ENCODE results near the gene PLA2G15.
A peak's percentile ranks its signal among the peaks of the same experiment; 100 is the strongest.

Gene PLA2G15

DNA sequence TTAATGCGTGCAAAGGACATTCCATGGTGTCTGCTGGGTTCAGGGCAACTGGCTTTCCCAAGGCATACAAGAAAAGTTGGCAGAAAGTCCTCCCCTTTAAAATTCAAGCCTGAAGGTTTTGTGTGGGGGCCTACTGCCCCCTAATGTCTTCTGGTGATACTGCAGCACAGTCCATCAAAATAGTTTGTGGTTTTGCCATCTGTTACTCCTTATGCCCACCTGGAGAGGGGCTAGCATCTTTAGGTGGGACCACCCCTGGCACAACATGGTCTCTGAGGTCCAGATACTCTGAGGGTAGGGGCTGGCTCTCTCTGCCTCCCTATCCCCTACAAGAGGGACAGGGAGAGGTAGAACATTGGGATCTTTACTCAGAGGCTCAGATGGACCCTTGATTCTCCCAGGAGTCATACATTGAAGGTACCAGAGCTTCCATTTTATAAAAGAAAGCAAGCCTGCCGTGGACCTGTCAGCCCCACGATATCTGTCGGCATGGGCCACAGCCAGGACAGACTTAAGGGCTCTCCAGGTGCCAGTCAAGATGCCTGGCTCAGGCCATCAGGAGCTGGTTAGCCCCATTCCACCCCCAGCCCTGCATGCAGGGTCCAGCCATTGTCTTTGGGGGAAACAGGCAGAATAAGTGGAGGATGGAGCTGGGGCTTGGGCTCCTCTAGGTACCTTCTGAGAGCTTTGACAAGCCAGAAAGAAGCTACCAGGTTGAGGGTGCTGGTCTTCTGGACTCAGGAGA, 15.6 kb upstream of the PLA2G15 start:
- no peak overlapping the region for H3K27ac Mint-ChIP-seq
- DNase-seq (peak in 1 of 2 donors; percentile 60), ATAC-seq (no peak)
- no peaks in the 10 kb centered on the region for H3K27me3 Mint-ChIP-seq
- no peak overlapping the region for H3K4me3 Mint-ChIP-seq
- peaks cover 70% of the 10 kb centered on the region for H3K4me1 Mint-ChIP-seq
- H3K9me3 Mint-ChIP-seq, result no peaks in the 10 kb centered on the region

DNA sequence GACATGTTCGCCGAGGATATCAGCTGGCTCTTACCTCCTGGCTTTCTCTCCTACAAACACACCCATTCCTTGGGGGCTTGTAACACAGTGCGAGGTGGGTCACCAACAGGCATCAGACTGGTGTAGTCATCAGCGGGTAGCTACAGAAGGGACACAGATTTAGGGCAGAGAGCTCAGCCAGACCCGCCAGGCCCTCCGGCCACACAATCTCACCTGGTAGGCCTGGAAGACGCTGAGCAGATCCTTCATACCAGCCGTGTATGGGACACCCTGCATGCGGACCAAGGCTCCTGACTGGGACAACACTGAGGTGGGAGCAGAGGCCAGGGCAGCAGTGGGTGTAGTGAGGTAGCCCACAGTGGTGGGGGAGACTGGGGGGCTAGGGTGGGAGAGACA, 15.0 kb upstream of the PLA2G15 start:
- Mint-ChIP-seq H3K4me1 (peaks cover 74% of the 10 kb centered on the region), H3K27ac (no peak overlapping the region), H3K27me3 (no peaks in the 10 kb centered on the region), H3K4me3 (no peak overlapping the region), H3K9me3 (no peaks in the 10 kb centered on the region)
- no peak for DNase-seq
- ATAC-seq, result no peak

DNA sequence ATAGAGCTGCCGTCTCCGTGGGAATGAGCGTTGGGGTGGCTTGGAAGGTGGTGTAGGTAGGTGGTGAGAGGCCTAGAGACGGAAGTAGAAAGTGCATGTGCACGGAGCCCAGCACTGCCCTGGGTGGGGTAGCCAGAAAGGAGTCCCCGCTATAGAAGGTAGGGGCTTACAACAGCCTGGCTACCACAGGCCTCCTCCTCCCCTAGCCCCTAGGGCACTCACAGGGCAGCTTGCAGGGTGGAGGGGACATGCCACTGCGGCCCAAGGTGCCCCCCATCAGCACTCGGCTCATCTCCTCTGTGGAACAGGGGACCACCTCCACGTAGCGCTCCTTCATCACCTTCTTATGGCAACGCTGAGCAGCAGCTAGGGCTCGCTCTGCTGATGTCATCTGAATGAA, 14.2 kb upstream of the PLA2G15 start:
- ATAC-seq (no peak), DNase-seq (no peak)
- H3K4me3 Mint-ChIP-seq, result no peak overlapping the region
- H3K27me3 Mint-ChIP-seq, result no peaks in the 10 kb centered on the region
- H3K4me1 Mint-ChIP-seq, result peaks cover 72% of the 10 kb centered on the region
- H3K9me3 Mint-ChIP-seq, result no peaks in the 10 kb centered on the region
- H3K27ac Mint-ChIP-seq, result no peak overlapping the region

DNA sequence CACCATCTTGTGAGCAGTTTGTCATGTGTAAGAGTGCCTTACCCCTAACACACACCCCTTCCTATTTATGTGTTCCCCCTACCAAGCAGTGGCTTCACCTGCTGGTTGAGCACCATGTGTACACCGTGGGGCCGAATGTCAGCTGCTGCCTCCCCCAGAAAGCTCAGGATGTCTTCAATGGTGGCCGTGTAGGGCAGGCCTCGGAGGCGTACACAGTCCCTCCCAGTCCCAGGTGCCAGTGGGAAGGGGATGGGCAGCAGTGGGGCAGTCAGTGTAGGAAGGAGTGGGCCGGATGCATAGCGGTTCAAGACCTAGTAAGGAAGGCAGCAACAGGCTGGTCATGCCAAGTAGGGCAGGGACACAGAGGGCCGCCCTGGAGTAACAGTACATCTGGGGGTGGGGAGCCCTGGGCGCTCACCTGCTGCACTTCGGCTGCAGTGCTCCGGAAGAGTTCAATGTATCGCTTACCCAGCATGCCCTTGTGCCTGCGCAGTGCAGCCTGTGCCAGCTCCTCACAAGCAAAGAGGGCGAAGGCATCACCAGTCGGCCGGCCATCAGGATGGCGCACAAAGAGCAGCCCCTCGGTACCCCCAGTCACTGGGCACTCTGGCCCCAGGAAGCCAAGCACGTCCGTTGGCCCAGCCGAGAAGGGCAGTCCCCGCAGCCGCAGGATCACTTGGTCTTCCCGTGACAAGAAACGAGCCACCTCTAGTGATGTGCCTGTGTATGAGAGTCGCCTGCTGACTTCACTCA, 13.6 kb upstream of the PLA2G15 start:
- Mint-ChIP-seq H3K27me3 (no peaks in the 10 kb centered on the region), H3K4me1 (peaks cover 71% of the 10 kb centered on the region), H3K4me3 (no peak overlapping the region), H3K27ac (peak overlapping the region in 1 of 2 donors; percentile 86), H3K9me3 (no peaks in the 10 kb centered on the region)
- DNase-seq, result no peak
- no peak for ATAC-seq

DNA sequence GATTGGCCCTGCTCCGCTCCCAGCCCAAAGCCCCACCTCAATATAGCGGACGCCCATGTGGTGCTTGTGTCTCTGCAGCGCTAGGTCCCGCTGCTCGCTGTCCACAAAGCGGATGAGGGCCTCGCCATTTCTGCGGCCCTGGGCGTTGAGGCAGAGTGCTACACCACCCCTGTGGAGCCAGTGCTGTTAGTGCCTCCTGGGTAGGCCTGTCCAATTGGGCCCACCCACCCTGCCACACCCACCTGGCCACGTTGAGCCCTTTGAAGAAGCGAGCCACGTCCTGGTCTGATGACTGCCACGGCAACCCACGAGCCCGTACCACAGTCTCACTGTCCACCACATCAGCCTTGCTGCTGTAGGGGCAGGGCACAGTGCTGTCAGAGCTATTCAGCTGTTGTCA, 12.8 kb upstream of the PLA2G15 start:
- H3K4me3 Mint-ChIP-seq, result no peak overlapping the region
- ATAC-seq (no peak), DNase-seq (no peak)
- H3K9me3 Mint-ChIP-seq, result no peaks in the 10 kb centered on the region
- no peaks in the 10 kb centered on the region for H3K27me3 Mint-ChIP-seq
- no peak overlapping the region for H3K27ac Mint-ChIP-seq
- peaks cover 71% of the 10 kb centered on the region for H3K4me1 Mint-ChIP-seq

DNA sequence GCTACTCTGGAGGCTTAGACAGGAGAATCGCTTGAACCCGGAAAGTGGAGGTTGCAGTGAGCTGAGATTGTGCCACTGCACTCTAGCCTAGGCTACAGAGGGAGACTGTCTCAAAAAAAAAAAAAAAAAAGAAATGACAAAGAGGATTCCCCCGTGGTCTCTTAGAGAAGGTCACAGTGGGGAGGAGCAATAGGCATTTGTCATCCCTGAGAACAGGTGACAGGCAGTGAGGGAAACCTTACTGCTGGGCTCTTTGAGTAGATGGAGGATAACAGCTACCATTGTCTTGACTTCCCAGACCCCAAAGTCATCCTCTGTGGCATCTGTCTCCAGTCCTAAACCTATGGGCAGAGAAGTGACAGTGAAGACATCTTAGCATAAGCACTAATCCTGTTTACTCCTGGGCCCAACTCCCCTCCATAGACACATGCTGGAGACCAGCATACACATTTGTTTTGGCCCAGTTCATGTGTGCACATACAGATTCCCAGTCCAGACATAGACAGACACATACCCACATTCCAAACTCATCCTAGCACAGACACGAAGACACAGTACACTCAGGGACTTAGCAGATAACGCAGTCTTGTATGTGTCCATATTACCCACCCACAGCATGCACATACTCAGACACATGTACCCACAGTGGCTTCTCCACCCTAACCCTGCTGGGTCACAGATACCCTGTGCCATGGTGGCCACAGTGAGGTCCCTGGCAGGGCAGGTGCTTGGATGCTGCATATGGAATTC, 11.9 kb upstream of the PLA2G15 start:
- Mint-ChIP-seq H3K4me3 (no peak overlapping the region), H3K27ac (peak overlapping the region in 1 of 2 donors; percentile 37), H3K4me1 (peaks cover 70% of the 10 kb centered on the region), H3K27me3 (no peaks in the 10 kb centered on the region), H3K9me3 (no peaks in the 10 kb centered on the region)
- peak in 1 of 2 donors; percentile 37 for DNase-seq
- ATAC-seq, result peak; percentile 41

DNA sequence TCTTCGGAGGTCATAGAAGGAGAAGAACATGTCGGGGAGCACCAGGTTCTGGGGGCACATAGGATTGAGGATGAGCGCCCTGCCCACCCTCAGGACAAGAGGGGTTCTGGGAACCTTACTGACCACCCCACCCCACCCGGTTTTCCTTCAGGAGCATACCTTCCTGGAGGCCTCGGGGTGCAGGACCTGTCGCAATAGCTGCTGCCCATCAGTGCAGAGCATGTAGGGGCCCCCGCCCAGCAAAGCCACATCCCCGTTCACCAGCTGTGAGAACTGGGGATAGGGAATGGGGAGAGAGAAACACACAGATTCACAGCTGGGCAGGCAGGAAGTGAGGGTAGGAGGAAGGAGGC, 11.4 kb upstream of the PLA2G15 start:
- Mint-ChIP-seq H3K9me3 (no peaks in the 10 kb centered on the region), H3K27me3 (no peaks in the 10 kb centered on the region), H3K27ac (peak overlapping the region in 1 of 2 donors; percentile 77), H3K4me3 (no peak overlapping the region), H3K4me1 (peaks cover 69% of the 10 kb centered on the region)
- DNase-seq, result no peak
- ATAC-seq, result no peak

DNA sequence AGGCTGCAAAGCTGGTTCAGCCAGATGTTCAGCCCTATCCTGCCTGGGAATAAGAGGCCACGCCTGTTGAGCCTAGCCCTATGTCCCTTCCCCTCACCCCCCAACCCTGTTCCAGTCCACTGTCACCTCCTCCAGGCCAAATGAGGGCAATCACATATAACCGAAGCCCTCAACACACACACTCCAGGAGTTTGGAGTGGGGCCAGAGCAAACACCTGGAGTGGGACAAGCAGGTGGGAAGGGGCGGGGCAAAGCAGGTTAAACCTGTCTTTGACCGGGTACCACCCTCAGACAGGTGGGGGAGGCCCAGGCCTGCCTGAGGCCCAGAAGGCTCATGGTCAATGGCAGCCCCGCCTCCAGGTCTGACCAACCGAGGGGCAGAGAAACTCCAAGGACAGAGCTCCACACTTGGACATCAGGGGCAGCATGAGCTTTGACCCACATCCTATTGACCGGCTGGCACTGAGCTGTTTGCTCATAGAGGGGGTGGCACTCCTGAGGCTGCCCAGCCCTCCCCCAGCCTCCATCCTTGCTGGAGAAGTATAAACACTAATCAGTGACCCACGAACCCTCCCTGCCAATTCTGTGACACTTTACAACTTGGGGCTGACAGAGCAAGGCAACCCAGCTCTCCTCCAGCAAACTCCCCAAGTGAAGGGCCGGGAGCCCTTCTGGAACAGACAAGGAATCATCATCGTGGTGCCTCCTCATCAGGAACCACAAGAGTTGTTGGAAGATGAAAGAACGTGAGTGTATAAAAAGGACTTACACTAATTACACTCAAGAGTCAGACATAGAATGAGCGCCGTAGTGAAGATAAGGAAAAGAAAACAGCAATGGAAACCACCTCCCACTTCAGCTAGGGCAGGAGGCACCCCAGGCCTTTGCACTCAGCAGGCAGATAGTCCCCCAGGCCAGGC, 10.7 kb upstream of the PLA2G15 start:
- H3K9me3 Mint-ChIP-seq, result no peaks in the 10 kb centered on the region
- H3K4me1 Mint-ChIP-seq, result peaks cover 68% of the 10 kb centered on the region
- DNase-seq (peak in 1 of 2 donors; percentile 14), ATAC-seq (no peak)
- peak overlapping the region in 1 of 2 donors; percentile 77 for H3K27ac Mint-ChIP-seq
- H3K27me3 Mint-ChIP-seq, result no peaks in the 10 kb centered on the region
- H3K4me3 Mint-ChIP-seq, result peak overlapping the region; percentile 5 to 7

DNA sequence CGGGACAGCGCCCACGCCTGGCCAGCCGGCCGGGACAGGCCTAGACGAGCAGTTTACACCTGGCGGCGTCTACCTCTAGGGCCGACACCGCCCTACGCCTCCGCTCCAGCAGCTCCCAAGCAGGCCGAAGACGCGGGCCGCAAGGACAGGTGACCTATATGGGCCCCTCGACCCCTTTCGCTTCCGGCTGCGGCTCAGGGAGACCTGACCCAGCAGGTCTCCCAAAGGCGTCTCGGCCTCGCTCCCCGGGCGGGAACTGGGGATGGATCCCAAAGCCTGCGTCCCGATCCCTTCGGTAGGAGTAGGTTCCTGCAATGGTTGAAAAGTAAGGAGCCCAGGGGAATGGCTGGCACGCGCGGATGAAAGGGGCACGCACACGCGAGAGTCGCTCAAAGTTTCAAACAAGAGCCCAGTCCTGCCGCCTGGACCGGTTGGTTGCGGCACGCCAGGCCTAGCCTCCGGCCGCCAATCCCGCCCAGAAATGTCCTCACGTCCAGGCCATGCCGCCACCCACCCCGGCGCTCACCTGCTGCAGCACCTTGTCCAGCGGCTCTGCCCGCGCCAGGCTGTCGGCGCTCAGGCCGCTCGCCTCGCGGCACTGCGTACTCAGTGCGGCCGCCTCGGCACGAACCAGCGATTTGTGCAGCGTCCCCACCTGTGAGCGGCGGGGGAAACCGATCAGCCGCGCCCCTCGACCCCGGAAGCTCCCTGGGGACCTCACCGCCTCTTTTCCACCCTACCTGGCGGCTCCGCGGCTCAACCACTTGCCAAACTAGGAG, 9.9 kb upstream of the PLA2G15 start:
- ATAC-seq (no peak), DNase-seq (peak in 1 of 2 donors; percentile 14)
- H3K27me3 Mint-ChIP-seq, result no peaks in the 10 kb centered on the region
- H3K27ac Mint-ChIP-seq, result peak overlapping the region in 1 of 2 donors; percentile 68
- no peaks in the 10 kb centered on the region for H3K9me3 Mint-ChIP-seq
- H3K4me3 Mint-ChIP-seq, result peak overlapping the region in 1 of 2 donors; percentile 63
- peaks cover 75% of the 10 kb centered on the region for H3K4me1 Mint-ChIP-seq

DNA sequence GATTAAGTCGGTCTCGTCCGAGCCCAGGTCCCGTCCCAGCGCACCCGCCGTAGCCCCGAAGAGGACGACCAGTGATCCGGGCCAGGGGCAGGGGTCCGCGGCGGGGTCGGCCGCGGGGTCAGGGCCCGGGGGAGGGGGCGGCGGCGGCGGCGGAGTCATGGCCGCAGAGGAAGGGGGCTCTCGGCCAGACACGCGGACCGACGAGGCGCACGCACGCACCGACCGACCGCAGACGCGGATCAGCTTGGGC, 9.4 kb upstream of the PLA2G15 start, which contains the start of gene ESRP2:
Gene ESRP2, minus strand, starts transcription at position 241 of the 250 bp plus-strand sequence. Its CDS starts 82 bp downstream, at position 159.
- Mint-ChIP-seq H3K27ac (peak within 1 kb of the TSS in 1 of 2 donors; percentile 96), H3K4me3 (peak within 1 kb of the TSS; percentile 94 to 99), H3K27me3 (no peaks in the 10 kb centered on the region), H3K9me3 (no peaks in the 10 kb centered on the region), H3K4me1 (peaks cover 75% of the 10 kb centered on the region)
- DNase-seq (no peak), ATAC-seq (no peak)

DNA sequence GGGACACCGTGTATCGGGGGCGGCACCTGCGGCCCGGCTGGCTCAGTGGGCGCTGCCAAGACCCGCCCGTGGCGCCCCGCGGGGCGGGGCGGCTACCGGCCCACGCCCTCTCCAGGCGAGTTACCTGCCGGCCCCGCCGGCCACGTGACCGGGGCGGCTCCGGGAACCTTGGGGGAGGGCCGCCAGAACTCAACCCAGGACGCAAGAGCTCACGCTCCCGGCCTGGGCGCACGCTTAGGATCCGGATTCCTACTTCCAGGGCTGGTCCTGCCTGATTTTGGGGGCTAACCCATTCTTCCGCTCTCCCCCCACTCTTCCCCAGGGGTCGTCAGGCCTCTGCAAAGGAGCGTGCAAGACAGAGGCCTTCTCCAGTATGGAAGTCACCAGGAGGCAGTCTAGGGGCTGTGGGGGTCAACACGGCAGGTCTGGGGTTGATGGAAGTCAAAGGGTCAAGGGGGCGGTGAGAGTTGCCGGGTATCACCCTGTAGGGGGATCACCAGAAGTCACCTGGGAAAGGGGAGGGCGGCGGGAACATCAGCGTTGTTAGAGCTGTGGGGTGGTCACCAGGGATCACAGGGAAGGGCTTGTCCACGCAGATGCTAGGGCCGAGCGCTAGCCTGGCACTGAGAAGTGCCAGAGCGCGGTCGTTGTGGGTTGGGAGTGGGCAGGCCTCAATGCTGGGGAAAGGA, 8.9 kb upstream of the PLA2G15 start:
- DNase-seq, result peak in 1 of 2 donors; percentile 50
- peak; percentile 4 for ATAC-seq
- Mint-ChIP-seq H3K4me1 (peaks cover 75% of the 10 kb centered on the region), H3K4me3 (peak overlapping the region; percentile 94 to 99), H3K27me3 (no peaks in the 10 kb centered on the region), H3K27ac (peak overlapping the region in 1 of 2 donors; percentile 84), H3K9me3 (no peaks in the 10 kb centered on the region)

DNA sequence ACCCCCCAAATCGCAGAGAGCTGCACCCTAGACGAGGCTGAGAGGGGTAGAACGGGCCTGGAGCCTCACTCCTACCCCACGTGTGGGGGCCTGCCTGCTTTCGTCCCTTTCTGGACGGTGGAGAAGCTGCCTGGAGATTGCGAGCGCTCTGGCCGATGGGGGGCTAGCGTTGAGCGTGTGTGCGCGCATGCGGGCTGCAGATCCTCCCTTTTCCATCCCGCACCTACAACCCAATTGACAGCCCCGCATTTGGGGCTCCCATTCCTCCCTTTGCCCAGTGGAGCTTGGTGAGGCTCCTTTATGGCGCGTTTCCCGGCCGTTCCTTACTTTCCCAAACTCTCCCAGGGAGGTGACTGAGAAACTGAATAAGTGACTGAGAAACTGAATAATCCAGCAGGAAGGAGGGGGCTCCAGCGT, 8.3 kb upstream of the PLA2G15 start:
- Mint-ChIP-seq H3K27ac (peak overlapping the region; percentile 40 to 96), H3K4me1 (peaks cover 75% of the 10 kb centered on the region), H3K4me3 (peak overlapping the region; percentile 94 to 99), H3K9me3 (no peaks in the 10 kb centered on the region), H3K27me3 (no peaks in the 10 kb centered on the region)
- DNase-seq (peak in 1 of 2 donors; percentile 58), ATAC-seq (peak; percentile 17)

DNA sequence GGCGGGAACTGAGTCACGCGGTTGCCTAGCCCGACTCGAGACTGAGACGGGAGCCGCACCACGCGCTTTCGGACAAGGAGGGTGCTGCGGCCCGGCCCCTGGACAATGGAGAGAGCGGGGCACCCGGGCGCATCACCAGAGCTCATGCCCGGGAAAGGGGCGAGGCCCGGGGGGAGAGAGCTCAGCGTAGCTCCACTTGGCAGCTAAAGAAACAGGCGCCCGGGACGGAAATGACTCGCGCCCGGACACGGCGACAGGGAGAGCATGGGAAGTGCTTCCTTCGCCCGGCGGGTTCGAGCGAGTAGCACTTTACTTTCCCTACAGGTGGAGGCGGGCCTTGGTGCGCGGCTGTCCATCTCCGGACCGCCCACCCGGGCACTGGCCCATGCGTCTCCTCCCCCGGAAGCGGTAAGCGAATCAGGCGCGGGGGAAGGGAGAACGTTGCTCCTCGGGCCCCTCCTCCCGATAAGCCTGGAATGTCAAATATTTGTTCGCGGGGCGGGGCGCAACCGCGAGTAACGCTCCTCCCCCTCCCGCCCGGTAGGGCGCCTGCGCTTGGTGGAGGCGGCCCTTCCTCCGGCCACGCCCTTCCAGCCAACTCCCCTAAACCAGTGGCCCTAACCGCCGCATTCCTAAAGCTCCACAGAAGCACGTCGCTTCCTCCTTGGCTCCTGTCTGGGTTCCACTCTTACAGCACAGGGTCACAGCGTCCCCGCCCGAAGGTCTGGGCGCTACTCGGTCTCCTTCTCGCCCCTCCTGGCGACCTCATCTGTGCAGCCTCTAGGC, 7.7 kb upstream of the PLA2G15 start:
- H3K27ac Mint-ChIP-seq, result peak overlapping the region; percentile 96 to 98
- ATAC-seq (peak; percentile 77), DNase-seq (peak; percentile 88 to 91)
- no peaks in the 10 kb centered on the region for H3K9me3 Mint-ChIP-seq
- peaks cover 71% of the 10 kb centered on the region for H3K4me1 Mint-ChIP-seq
- no peaks in the 10 kb centered on the region for H3K27me3 Mint-ChIP-seq
- peak overlapping the region; percentile 94 to 99 for H3K4me3 Mint-ChIP-seq

Measured in stimulated activated naive CD8-positive, alpha-beta T cell treated with anti-CD3 and anti-CD28 coated beads, Interleukin-15, amount 100 ng/mL, for 72 hours (primary cell).